ENCODE results near the gene KRT36.

DNA sequence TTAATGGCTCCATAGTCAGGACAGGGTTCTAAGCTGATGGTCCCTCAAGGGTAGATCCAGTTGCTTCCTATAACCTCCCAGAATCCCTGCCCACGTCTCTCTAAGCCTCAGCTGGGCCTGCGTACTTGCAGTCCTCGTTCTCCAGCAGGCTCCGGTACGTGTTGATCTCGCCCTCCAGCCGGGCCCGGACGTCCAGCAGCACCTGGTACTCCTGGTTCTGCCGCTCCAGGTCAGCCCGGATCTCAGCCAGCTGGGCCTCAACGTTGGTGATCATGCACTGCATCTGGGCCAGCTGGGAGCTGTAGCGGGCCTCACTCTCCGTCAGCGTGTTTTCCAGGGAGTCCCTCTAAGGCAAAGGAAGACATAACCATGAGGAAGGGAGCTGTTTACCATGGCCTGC lies 27.0 kb downstream of the KRT36 start:
- no peak for TF ChIP-seq EP300 (IDR thresholded peaks at IDR 0.05; ENCODE audit: low read depth)
- TF ChIP-seq, protein P1, sequence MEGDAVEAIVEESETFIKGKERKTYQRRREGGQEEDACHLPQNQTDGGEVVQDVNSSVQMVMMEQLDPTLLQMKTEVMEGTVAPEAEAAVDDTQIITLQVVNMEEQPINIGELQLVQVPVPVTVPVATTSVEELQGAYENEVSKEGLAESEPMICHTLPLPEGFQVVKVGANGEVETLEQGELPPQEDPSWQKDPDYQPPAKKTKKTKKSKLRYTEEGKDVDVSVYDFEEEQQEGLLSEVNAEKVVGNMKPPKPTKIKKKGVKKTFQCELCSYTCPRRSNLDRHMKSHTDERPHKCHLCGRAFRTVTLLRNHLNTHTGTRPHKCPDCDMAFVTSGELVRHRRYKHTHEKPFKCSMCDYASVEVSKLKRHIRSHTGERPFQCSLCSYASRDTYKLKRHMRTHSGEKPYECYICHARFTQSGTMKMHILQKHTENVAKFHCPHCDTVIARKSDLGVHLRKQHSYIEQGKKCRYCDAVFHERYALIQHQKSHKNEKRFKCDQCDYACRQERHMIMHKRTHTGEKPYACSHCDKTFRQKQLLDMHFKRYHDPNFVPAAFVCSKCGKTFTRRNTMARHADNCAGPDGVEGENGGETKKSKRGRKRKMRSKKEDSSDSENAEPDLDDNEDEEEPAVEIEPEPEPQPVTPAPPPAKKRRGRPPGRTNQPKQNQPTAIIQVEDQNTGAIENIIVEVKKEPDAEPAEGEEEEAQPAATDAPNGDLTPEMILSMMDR (IDR thresholded peaks at IDR 0.05): no peak

All from transverse colon (tissue), 3 donors.